NCI-H524 (cell line): Measurements from ENCODE around the gene RERE.
"Not testable (repeated sequence)": the region's sequence is repeated elsewhere in the genome, so short reads cannot be mapped to it uniquely, and the experiment has no call there.

ENCODE experiments used
- DNase-seq, 2 experiments: peaks; one replicate each; lab custom pipeline; 2025; lab: John Stamatoyannopoulos, UW

The RERE gene

DNA sequence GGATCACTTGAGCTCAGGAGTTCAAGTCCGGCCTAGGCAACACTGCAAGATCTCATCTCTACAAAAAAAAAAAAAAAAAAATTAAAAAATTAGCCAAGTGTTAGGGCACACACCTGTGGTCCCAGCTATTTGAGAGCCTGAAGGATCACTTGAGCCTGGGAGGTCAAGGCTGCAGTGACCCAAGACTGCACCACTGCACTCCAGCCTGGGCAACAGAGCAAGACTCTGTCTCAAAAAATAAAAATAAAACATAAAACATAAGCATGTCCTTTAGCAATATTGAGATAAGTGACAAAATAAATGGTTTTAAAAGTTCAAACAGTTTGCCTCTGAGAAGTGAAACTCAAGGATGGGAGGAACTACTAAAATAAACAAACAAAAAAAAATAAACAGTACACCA, 101.2 kb downstream of the RERE start:
- DNase-seq, result no peak

GRCh38 chr1:8714173-8714572, 103.3 kb downstream of the RERE start:
- no peak for DNase-seq

GRCh38 chr1:8712413-8713231, 104.8 kb downstream of the RERE start:
- DNase-seq, result peak; percentile 29 to 67

GRCh38 chr1:8711873-8712412, 105.5 kb downstream of the RERE start:
- DNase-seq, result no peak

DNA sequence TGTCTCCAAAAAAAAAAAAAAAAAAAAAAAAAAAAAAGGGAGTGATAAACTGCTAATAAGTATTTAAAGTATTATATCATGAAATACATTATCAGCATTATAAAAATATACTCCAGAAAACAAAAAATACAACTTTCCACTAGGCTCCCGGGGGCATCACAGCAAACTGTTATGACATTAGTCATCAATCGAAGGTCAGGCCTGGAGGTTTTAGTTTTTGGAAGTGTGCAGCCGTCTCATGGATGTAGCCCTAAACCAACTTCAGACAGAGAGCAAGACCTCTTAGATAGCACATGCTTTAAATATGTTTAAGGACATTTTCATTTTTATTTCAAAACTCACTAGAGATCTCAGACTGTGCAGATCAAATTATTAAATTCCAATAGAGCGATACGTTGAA, 106.3 kb downstream of the RERE start:
- DNase-seq, result no peak

- no peak for DNase-seq
These were observed 109.2 kb downstream of the RERE start for GRCh38 chr1:8708259-8708658.

- peak; percentile 88 to 96 for DNase-seq
These were observed 110.4 kb downstream of the RERE start for GRCh38 chr1:8706995-8707396.

DNA sequence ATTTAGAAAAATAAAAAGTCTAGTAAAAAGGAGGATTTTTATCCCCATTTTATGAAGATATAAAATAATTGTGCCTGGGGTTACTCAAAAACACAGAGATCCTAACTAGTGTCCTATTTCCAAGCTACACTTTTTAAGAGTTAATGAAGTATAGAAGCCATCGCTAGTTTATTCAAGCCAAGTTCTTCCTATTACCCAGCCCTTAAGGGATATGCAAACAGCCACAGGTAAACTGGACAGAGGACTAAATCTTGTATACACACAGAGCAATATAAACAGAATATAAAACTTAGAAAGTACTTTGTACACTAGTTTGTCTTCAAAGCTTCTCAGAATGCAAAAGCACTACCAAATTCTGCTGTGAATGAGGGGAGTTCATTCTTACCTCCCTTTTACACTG, 111.1 kb downstream of the RERE start:
- no peak for DNase-seq

DNA sequence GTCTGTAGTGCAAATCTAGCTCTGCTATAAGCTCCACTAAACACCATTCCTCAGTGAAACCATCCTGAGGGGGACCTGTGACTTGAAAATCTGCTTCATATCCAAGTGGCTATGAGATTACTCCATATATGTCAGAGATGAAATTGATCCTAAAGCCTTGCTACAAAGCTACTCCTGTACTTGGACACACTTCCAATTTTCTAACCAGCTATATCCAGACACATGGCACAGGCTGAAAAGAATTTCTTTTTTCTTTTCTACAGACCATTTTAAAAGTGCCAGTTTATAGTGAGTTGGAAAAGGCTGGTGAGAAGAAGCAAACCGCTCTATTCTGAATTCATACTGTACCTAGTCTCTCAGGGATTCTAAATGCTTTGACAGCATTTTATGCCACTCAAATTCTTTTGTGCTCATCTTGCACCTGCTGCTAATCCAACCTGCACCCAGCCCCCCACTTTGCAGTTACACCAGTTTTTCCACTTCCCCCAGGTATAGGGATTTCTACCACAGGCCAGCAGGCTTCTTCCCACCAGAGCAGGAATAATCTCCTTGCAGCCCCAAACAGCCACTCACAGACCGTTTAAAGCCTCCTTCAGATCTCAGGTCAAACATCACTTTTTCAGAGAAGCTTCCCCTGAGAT, 112.5 kb downstream of the RERE start:
- peak in 1 of 2 experiments; percentile 59 for DNase-seq

DNA sequence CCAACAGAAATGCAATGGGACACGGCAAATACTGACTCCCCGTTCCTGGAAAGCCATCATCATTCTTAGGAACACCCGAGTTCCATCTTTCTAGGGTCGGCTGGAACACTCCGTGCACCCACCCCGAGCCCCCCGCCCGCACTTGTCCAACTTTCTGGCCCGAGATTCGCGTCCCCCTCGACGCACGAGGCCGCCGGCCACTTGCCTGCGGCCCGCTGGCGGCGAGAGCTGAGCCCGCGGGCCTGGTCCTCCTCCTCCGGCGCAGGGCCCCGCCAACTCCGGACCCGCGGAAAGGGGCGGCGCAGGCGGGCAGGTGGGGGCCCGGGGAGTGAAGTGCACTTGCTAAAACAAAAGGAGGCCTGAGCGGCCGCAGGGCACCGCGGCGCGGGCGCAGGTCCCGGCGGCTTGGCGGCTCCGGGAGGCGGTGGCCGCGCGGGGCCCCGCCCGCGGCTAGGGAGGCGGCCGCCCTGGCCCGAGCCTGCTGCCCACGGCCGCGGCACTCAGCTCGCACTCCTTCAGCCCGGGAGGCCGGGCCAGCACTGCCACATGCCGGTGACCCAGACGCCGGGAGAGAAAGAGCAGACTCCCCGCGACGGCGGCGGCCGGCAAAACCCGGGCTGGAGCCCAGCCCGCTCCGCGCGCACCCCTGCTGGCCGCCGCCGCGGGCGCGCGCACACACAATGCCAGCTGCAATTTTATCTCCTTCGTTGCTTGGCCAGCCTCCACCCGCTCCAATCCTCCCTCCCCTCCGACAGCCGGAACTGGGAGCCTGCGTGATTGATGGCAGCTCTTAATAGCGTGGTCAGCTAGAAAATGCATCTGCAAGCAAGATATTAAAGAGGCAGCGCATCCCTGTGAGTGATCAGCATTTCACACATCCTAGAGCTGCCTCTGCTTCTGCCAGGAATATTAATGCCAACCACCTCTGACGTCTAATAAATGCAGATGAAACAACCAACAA, 114.3 kb downstream of the RERE start:
- DNase-seq, result peak; percentile 89 to 96

DNA sequence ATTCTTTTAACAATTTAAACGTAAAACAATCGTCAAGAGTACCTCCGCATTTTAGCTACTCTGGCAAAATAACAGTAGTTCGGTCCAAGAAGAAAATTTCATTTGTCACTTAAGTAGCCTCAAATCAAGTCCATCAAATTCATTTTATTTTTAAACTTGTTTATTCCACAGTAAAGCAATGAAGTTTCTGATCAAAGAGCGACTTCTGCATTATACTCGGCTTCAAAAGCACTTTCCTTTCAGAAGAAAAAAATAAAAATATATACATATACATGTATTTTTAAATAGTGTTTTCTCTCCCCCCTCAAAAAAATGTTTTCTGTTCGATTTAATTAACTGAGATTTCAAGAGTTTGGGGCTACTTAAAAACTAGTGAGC, 115.0 kb downstream of the RERE start:
- DNase-seq, result no peak

GRCh38 chr1:8701794-8702471, 115.5 kb downstream of the RERE start:
- peak; percentile 19 to 42 for DNase-seq

DNA sequence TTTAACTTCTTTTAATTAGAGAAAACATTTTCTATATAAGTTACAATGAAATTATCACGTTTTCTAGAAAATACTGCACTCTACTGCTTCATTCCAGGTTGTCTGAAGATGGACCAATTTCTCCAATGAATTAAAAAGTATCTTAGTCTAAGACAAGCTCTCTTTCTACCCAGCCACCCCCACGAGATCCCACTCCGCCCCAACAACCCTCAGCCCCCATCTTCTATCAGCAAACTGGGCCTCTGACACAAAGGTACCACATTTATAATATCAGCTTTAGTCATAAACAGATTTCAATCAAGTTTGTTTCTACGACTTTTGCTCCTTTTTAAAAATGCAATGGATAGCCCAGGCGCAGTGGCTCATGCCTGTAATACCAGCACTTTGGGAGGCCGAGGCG, 117.8 kb downstream of the RERE start:
- no peak for DNase-seq

DNA sequence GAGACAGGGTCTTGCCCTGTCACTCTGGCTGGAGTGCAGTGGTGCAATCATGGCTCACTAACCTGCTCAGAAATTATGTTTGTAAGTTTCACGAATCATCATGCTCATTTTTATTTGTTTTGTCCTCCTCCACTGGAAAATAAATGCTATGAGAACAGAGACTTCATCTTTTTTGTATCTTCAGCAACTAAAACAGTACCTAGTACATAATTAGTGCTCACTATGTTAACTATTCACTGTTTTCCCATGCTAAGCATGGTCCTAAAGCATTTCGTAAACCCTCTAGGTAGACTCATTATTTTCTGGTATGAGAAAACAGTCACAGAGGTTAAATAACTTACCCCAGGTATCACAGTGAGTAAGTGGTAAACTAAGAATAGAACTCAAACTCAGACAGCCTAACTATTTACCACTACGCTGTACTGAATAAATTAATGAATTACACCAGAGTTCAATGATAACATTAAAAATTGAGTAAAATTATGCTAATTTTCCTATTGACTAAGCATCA, 118.4 kb downstream of the RERE start:
- DNase-seq, result no peak

DNA sequence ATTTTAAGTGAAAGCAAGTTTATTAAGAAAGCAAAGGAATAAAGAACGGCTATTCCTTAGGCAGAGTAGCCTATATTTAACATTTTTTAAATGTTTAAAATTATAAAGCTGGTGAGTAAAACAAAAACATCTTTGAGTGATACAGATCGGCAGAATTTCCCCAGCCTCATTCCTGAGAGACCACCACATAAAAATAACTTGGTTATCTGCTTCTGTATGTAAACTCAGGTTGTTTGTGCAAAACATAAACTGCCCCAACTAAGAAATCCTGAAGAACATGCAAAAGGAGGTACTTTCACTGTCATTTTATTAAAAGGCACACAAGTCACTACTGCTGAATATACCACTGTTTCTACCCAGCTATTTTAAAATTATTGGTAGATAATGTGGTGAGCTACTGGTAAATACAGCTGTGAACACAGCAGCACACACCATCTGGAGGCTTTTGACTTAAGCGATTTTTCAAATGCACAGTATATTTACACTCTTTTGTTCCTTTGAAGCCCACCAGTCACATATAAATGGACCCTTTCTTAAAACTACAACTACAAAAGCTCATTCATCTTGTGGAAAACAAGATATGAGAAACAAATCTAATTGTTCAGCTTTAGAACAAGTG, 119.3 kb downstream of the RERE start:
- no peak for DNase-seq

- DNase-seq, result not testable (repeated sequence)
These were observed 122.0 kb downstream of the RERE start for GRCh38 chr1:8695442-8695841.

DNA sequence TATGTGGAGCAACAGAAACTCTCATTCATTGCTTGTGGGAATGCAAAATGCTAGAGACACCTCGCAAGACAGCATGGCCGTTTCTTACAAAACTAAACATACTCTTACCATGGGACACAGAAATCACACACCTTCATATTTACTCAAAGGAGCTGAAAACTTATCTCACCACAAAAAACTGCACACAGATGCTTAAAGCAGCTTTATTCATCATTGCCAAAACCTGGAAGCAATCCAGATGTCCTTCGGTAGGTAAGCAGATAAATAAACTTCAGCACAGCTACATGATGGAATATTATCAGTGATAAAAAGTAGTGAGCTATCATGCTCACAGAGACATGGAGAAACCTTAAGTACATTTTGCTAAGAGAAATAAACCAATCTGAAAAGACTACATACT, 124.3 kb downstream of the RERE start:
- no peak for DNase-seq

DNA sequence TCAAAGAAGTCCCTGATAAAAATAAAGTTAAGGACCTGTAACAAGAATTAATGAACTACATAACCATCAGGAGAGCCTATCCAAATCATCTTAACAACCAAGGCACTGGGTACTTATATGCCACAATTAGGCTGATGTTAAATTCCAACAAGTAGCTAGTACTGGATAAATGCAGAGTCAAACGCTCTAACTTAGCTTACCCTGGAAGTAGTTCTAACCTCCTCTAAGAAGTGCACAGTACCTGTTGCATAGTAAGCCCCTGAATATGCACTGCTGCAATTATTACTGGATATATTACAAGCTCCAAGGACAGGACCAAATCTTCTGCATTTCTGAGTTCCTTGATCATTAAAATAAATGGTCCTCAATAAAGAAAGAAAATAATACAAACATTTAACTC, 125.8 kb downstream of the RERE start:
- DNase-seq, result no peak

- DNase-seq, result no peak
These were observed 127.3 kb downstream of the RERE start for GRCh38 chr1:8690253-8690525.

- peak; percentile 89 to 98 for DNase-seq
These were observed 127.8 kb downstream of the RERE start for GRCh38 chr1:8689431-8690252.
